Measurements from ENCODE around the gene ADGRD2.

- no peak for TF ChIP-seq SUZ12 (IDR thresholded peaks at IDR 0.05)
- TF ChIP-seq FOXM1 (IDR thresholded peaks at IDR 0.05; ENCODE audit: borderline replicate concordance) = no peak
- TF ChIP-seq PKNOX1 (IDR thresholded peaks at IDR 0.05) = no peak
Measured at GRCh38 chr9:124447297-124447661, 3.0 kb upstream of the ADGRD2 start.
